ENCODE results near the gene PTPDC1.

DNA sequence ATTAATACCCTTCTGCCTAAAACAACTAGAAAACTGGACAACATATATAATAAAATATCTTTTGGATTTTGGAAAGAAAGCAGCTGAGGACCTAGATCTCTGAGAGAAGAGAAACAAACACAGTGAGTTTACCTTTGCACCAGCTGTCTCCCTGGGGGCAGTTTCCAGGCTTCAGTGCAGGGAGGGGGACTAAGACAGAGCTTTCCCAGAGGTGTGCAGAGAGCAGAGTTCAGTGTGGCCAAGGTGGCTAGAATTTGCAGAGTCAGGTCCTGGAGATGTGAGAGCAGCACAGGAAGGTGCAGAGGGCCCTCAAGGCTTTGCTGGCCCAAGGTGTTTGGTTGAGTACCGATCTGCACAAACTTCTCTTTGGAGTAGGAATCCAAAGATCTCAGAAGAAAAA is 26.3 kb upstream of the PTPDC1 start:
- TF ChIP-seq CTCF (IDR thresholded peaks at IDR 0.05), result no peak
- TF ChIP-seq EP300 (IDR thresholded peaks at IDR 0.05), result no peak
